Small intestine (tissue), 7 donors: ENCODE data around the gene SLC8A1. TPM values are rescaled to one million over a fixed set of nuclear protein-coding genes. Genes with fewer than 3 reads are reported as not detected.

Experiments used
- DNase-seq, 2 donors: peaks; one replicate each; pipeline versions ENCODE4 v3.0.0 to v3.0.0-alpha.2; 2013
- FAIRE-seq: peaks from 2 replicates; lab custom pipeline; 2012; peaks lifted over from hg19 to GRCh38; lab: Jason Lieb, UNC
- H3K27ac ChIP-seq, 3 donors: one replicate each; pipeline ENCODE4 v1.5.1; 2013; ENCODE audit warnings: low read length in 2 of 3, mild to moderate bottlenecking in 2 of 3, control low read depth in 1 of 3, inconsistent platforms in 1 of 3, low read depth in 1 of 3, moderate library complexity in 1 of 3
- H3K27me3 ChIP-seq, 3 donors: one replicate each; pipeline ENCODE4 v1.6.1; 2013; ENCODE audit warnings: low read length in 3 of 3, inconsistent platforms in 1 of 3; ENCODE audit not compliant: control insufficient read depth in 3 of 3, insufficient read depth in 3 of 3
- H3K36me3 ChIP-seq, 3 donors: one replicate each; pipeline ENCODE4 v1.6.1; 2013; ENCODE audit warnings: low read length in 3 of 3, inconsistent platforms in 1 of 3, low read depth in 1 of 3, mild to moderate bottlenecking in 1 of 3, moderate library complexity in 1 of 3; ENCODE audit not compliant: control insufficient read depth in 3 of 3, insufficient read depth in 2 of 3
- H3K4me1 ChIP-seq, 3 donors: one replicate each; pipeline ENCODE4 v1.6.1; 2013; ENCODE audit warnings: low read length in 2 of 3, inconsistent platforms in 1 of 3, low read depth in 1 of 3, mild to moderate bottlenecking in 1 of 3, moderate library complexity in 1 of 3; ENCODE audit not compliant: control insufficient read depth in 3 of 3, insufficient read depth in 2 of 3
- H3K4me3 ChIP-seq, 3 donors: one replicate each; pipeline ENCODE4 v1.5.1; 2013; ENCODE audit warnings: low read length in 3 of 3, control low read depth in 1 of 3, inconsistent platforms in 1 of 3, low read depth in 1 of 3, mild to moderate bottlenecking in 1 of 3, moderate library complexity in 1 of 3
- H3K9me3 ChIP-seq, 2 donors: one replicate each; pipeline ENCODE4 v1.6.1; 2013; ENCODE audit warnings: low read depth in 1 of 2, low read length in 1 of 2; ENCODE audit not compliant: control insufficient read depth in 2 of 2, insufficient read depth in 1 of 2
- WGBS, 3 donors: extraction: QIAGEN DNeasy Blood & Tissue Kit; methylation state at CpG; one replicate each; pipeline ENCODE4 v1.1.7; 2013; 5-methylcytosine and 5-hydroxymethylcytosine counted together
- polyA plus RNA-seq, 4 donors: library from polyadenylated mRNA; stranded (reverse) in 3 of 4; unstranded in 1 of 4; fragments of 200-250 nt in 3 of 4; fragments of 120-200 nt in 1 of 4; gene quantifications; one replicate each; pipeline versions ENCODE4 v1.2.1 to v1.2.3, GENCODE V29; 2013
- donor health status: healthy with polysubstance abuse.
- donor health status: control.
- donor health status: control.
- donor health status: Bipolar disorder and iron deficiency.
- donor health status: healthy.

The SLC8A1 gene
- polyA plus RNA-seq, 4 donors: 0.22 to 5.6 (median 1.9) TPM

GRCh38 chr2:40384233-40384632, 67.7 kb downstream of the SLC8A1 start:
- Histone ChIP-seq H3K4me1 (peaks cover 0 to 3% (median 0%) of the 10 kb centered on the region in 3 donors), H3K9me3 (peaks cover 0 to 12% of the 10 kb centered on the region in 2 donors), H3K27ac (no peak overlapping the region), H3K27me3 (no peaks in the 10 kb centered on the region), H3K4me3 (no peak overlapping the region), H3K36me3 (no peaks in the 10 kb centered on the region)
- WGBS, 3 donors: 87 to 97% (median 88%) methylated on average over 1 of the region's 1 CpG
- DNase-seq (no peak), FAIRE-seq (no peak)

- Histone ChIP-seq H3K27ac (no peak overlapping the region), H3K36me3 (no peaks in the 10 kb centered on the region), H3K4me1 (peaks cover 0 to 3% (median 0%) of the 10 kb centered on the region in 3 donors), H3K4me3 (no peak overlapping the region), H3K27me3 (no peaks in the 10 kb centered on the region), H3K9me3 (peaks cover 0 to 12% of the 10 kb centered on the region in 2 donors)
- WGBS, 3 donors: 90 to 98% (median 91%) methylated on average over 2 of the region's 2 CpGs
- no peak for FAIRE-seq
- DNase-seq: no peak
Measured at GRCh38 chr2:40380721-40381120, 71.2 kb downstream of the SLC8A1 start.

GRCh38 chr2:40380041-40380440, 71.8 kb downstream of the SLC8A1 start:
- WGBS, 3 donors: 76 to 78% (median 76%) methylated on average over 1 of the region's 1 CpG
- Histone ChIP-seq H3K27me3 (no peaks in the 10 kb centered on the region), H3K4me1 (peaks cover 0 to 3% (median 0%) of the 10 kb centered on the region in 3 donors), H3K36me3 (no peaks in the 10 kb centered on the region), H3K4me3 (no peak overlapping the region), H3K9me3 (peaks cover 0 to 12% of the 10 kb centered on the region in 2 donors), H3K27ac (no peak overlapping the region)
- FAIRE-seq: no peak
- no peak for DNase-seq

- no peaks in the 10 kb centered on the region for H3K4me1 ChIP-seq
- H3K9me3 ChIP-seq: no peaks in the 10 kb centered on the region
- no peaks in the 10 kb centered on the region for H3K27me3 ChIP-seq
- FAIRE-seq (no peak), DNase-seq (no peak)
- WGBS, 3 donors: 46 to 66% (median 56%) methylated on average over 2 of the region's 2 CpGs
- no peak overlapping the region for H3K27ac ChIP-seq
- H3K36me3 ChIP-seq: no peaks in the 10 kb centered on the region
- H3K4me3 ChIP-seq: no peak overlapping the region
Measured at GRCh38 chr2:40374543-40375240, 77.2 kb downstream of the SLC8A1 start.

GRCh38 chr2:40373111-40373510, 78.8 kb downstream of the SLC8A1 start:
- Histone ChIP-seq H3K4me3 (no peak overlapping the region), H3K36me3 (no peaks in the 10 kb centered on the region), H3K9me3 (no peaks in the 10 kb centered on the region), H3K27ac (no peak overlapping the region), H3K4me1 (no peaks in the 10 kb centered on the region), H3K27me3 (no peaks in the 10 kb centered on the region)
- FAIRE-seq (no peak), DNase-seq (no peak)
- 88 to 92% (median 90%) methylated on average over 1 of the region's 1 CpG for WGBS, 3 donors

- Histone ChIP-seq H3K4me1 (no peaks in the 10 kb centered on the region), H3K36me3 (no peaks in the 10 kb centered on the region), H3K9me3 (no peaks in the 10 kb centered on the region), H3K27me3 (no peaks in the 10 kb centered on the region), H3K27ac (peak overlapping the region in 1 of 3 donors; percentile 51), H3K4me3 (no peak overlapping the region)
- WGBS, 3 donors: 67 to 90% (median 76%) methylated on average over 5 of the region's 5 CpGs
- DNase-seq: no peak
- FAIRE-seq: no peak
Measured at GRCh38 chr2:40372283-40372985, 79.5 kb downstream of the SLC8A1 start.

GRCh38 chr2:40371525-40372282, 80.2 kb downstream of the SLC8A1 start:
- H3K4me1 ChIP-seq: no peaks in the 10 kb centered on the region
- 46 to 59% (median 58%) methylated on average over 4 of the region's 4 CpGs for whole genome bisulfite sequencing, 3 donors
- H3K27ac ChIP-seq: peak overlapping the region in 2 of 3 donors; percentile 28 to 53
- FAIRE-seq (no peak), DNase-seq (peak in 1 of 2 donors; percentile 26)
- H3K36me3 ChIP-seq: no peaks in the 10 kb centered on the region
- no peaks in the 10 kb centered on the region for H3K9me3 ChIP-seq
- H3K4me3 ChIP-seq: no peak overlapping the region
- H3K27me3 ChIP-seq: no peaks in the 10 kb centered on the region

GRCh38 chr2:40370007-40370395, 81.9 kb downstream of the SLC8A1 start:
- H3K27me3 ChIP-seq: no peaks in the 10 kb centered on the region
- DNase-seq: no peak
- no peak for FAIRE-seq
- WGBS, 3 donors: 75 to 95% (median 84%) methylated on average over 2 of the region's 2 CpGs
- no peak overlapping the region for H3K4me3 ChIP-seq
- no peaks in the 10 kb centered on the region for H3K4me1 ChIP-seq
- no peaks in the 10 kb centered on the region for H3K36me3 ChIP-seq
- no peak overlapping the region for H3K27ac ChIP-seq
- H3K9me3 ChIP-seq: no peaks in the 10 kb centered on the region
